ENCODE measurements around the gene THPO.
"Not testable (repeated sequence)": the region's sequence is repeated elsewhere in the genome, so short reads cannot be mapped to it uniquely, and the experiment has no call there.

Gene THPO

GRCh38 chr3:184347321-184348056, 30.5 kb downstream of the THPO start:
- DNase-seq = no peak

GRCh38 chr3:184346480-184347190, 31.4 kb downstream of the THPO start:
- no peak for DNase-seq

GRCh38 chr3:184345317-184346144, 32.5 kb downstream of the THPO start:
- DNase-seq = peak; percentile 85

DNA sequence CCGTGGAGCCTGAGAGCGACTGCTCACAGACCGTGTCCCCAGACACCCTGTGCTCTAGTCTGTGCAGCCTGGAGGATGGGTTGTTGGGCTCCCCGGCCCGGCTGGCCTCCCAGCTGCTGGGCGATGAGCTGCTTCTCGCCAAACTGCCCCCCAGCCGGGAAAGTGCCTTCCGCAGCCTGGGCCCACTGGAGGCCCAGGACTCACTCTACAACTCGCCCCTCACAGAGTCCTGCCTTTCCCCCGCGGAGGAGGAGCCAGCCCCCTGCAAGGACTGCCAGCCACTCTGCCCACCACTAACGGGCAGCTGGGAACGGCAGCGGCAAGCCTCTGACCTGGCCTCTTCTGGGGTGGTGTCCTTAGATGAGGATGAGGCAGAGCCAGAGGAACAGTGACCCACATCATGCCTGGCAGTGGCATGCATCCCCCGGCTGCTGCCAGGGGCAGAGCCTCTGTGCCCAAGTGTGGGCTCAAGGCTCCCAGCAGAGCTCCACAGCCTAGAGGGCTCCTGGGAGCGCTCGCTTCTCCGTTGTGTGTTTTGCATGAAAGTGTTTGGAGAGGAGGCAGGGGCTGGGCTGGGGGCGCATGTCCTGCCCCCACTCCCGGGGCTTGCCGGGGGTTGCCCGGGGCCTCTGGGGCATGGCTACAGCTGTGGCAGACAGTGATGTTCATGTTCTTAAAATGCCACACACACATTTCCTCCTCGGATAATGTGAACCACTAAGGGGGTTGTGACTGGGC, 33.3 kb downstream of the THPO start:
- DNase-seq = no peak

GRCh38 chr3:184343200-184343876, 34.7 kb downstream of the THPO start:
- no peak for DNase-seq

DNA sequence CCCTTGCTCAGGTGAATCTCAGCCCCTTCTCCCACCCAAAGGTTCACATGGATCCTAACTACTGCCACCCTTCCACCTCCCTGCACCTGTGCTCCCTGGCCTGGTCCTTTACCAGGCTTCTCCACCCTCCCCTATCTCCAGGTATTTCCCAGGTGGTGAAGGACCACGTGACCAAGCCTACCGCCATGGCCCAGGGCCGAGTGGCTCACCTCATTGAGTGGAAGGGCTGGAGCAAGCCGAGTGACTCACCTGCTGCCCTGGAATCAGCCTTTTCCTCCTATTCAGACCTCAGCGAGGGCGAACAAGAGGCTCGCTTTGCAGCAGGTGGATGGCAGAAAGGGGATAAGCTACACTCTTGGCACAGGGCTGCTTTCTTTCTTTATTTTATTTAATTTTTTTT, 36.1 kb downstream of the THPO start:
- DNase-seq = no peak

GRCh38 chr3:184339451-184340135, 38.4 kb downstream of the THPO start:
- DNase-seq = not testable (repeated sequence)

DNA sequence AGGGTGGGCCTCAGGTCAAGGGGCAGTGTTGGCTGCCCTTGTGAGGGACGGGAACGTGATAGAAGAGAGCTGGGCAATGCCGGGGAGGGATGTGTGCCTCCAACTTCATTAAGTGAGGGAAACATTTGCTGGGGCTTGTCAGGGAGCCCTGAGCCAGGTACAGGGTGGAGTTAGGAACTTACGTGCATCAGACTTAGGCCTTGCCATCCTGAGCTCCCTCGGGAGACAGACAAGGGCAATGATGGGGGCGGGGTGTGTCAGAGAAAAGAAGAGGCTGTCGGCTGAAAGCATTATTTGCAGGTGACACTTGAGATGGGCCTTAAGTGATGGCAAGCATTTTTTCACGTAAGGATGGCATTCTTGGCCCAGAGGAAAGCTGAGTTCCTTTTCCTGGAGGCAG, 39.0 kb downstream of the THPO start:
- DNase-seq = no peak

DNA sequence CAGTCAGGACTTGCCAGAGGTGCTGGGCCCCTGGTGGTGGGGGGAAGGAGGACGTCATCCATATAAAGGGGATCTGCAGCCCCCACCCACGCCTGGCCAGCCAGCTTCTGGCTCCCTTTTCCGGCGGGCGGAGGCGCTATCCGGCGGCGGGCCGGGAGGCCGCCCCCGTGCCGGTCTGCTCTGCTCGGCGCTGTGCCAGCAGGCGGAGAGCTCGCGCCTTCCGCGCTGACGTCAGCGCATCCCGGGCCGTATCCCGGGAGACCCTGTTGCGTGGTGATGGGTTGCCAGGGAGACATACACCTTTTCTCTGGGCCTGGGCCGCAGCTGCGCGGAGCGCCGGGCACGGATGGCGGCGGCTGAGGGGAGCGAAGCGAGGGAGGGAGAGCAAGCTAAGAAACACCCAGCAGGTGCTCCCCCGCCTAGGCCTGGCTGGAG, 39.5 kb downstream of the THPO start:
- no peak for DNase-seq

DNA sequence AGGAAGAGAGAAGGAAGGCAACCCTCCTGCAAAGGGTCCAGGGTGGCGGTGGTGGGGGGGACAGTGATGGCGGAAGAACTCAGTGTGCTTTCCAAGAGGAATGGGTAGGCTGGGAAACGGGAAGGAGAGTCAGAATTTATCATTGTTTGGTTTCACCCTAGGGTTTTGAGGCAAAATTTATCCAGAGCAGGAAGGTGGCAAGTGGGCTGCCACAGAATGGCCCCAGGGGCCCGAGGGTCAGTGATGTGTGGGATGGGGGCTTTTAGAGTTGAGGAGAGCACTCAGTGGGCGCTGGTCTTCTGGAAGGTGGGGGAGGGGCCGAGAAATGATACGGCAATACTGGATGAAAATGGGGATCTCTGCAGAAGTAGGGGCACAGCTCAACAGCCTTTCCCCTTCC, 40.0 kb downstream of the THPO start:
- DNase-seq = no peak

DNA sequence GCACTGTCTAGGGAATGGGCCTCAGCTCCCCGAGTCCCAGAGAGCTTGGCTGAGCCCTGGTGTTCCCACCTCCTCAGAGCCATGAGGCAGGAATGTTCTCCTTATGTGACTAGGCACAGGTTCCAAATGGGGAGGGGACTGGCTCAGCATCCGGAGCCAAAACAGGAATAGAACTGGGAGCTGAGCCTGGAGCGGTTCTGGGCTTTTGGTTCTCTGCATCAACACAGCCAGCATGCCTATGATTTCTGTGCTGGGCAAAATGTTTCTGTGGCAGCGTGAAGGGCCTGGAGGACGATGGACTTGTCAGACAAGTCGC, 40.6 kb downstream of the THPO start, which contains the start of gene FAM131A:
Gene FAM131A (plus strand): TSS at position 202 of the 316 bp plus-strand sequence. CDS start 31 bp downstream, at position 233.
- no peak for DNase-seq

GRCh38 chr3:184336547-184337398, 41.2 kb downstream of the THPO start:
- DNase-seq = no peak

DNA sequence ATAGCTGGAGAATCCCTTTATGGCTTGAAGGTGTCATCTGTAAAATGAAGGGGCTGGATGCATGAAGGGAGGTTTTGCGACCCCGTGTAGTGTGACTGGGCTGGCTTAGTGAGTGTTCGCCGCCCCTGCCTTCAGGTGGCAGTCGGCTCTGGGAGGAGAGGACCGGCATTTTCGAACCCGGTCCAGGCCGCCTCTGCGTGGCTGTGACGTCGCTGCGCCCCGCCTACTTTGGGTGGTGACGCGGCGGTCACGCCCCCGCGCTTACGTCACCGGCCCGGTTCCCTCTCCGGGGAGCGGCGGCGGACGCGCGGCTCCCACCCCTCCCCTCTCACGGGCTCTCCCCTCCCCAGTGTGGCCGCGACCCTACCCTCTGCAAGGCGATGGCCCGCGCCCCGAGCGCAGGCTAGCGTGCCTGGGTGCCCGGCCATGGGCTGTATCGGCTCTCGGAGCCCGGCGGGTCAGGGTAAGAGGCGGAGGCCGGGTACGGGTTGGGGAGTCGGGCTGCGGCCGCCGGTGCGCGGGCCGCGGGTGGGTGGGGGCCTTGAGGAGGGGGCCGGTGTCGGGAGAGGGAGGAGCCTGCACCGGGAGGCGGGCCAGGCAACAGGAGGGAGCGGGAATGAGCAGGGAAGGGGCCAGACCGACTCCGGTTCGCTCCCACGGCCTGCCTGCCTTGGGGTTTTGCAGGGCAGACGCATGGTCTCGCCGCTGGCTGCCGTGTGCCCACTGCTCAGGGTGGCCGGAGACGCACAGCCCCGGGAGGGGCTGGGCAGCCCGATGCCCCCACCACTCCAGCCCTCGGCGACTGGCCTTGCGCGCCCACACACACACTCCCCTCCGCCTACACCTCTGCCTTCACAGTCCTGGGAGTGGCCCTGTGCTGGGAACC, 42.1 kb downstream of the THPO start:
- peak; percentile 88 for DNase-seq

- peak; percentile 14 for DNase-seq
Measured at GRCh38 chr3:184335291-184335660, 42.7 kb downstream of the THPO start.

DNA sequence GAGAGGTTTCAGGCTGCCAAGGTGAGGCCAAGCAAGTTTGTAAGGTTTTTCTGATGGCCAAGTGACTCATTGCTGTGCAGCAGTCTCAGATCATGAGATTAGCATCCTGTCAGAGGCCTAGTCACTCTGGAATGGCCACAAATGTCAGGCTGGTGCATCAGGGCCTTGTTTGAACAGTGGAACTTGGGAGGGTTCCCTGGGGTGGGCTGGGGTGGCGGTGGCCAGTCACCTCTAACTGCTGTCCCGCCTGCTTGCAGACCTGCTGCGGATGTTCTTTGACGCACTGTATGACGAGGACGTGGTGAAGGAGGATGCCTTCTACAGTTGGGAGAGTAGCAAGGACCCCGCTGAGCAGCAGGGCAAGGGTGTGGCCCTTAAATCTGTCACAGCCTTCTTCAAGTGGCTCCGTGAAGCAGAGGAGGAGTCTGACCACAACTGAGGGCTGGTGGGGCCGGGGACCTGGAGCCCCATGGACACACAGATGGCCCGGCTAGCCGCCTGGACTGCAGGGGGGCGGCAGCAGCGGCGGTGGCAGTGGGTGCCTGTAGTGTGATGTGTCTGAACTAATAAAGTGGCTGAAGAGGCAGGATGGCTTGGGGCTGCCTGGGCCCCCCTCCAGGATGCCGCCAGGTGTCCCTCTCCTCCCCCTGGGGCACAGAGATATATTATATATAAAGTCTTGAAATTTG, 43.4 kb downstream of the THPO start:
- DNase-seq = no peak

- DNase-seq = no peak
Measured at GRCh38 chr3:184333700-184334099, 44.3 kb downstream of the THPO start.

- DNase-seq = no peak
Measured at GRCh38 chr3:184333190-184333589, 44.8 kb downstream of the THPO start.

DNA sequence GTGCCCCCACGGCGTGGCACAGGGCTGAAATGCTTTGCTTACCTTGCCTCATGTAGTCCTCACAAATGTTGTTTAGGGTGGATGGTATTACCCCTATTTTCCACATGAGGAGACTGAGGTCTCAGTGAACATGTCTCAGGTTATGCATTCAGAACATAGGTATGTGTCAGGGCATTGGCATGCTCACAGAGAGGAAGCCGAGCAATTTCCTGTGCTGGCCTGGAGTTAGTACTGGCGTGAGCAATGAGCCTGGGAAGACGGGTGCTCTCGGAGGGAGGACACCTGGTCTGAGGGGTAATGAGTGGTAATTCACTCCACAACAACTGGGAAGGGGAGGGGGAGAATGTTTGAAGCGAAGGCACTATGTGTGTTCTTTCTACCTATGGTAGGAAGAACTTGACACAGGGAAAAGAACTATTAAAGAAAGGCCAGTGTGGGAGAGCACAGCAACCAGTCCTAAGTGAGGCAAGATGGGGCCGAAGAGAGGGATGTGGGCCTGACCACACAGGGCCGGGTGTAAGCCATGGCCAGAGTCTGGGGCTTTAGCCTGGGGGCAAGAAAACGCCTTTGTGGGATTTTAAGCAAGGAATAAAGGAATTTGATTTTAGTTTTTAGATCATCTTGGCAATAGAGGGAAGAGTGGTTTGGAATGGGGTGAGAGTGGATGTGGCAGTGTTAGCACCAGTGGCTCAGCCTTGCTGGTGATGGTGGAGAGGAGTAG, 45.5 kb downstream of the THPO start:
- DNase-seq = no peak

All from RPMI8226 (cell line).